D721Med (cell line): ENCODE data around the gene PPP6R3.
A peak's percentile ranks its signal among the peaks of the same experiment; 100 is the strongest.

Experiments used
- DNase-seq: peaks from one replicate; pipeline ENCODE4 v3.0.0; 2011; ENCODE audit warnings: low spot score; ENCODE audit not compliant: insufficient read length
- FAIRE-seq: peaks from 2 replicates; lab custom pipeline; 2011; peaks lifted over from hg19 to GRCh38; lab: Jason Lieb, UNC
- TF ChIP-seq, protein P1 (sequence below): IDR thresholded peaks from 2 replicates; pipeline ENCODE4 v1.5.1; 2012; ENCODE audit warnings: mild to moderate bottlenecking, control low read depth; ENCODE audit not compliant: insufficient read depth; ENCODE audit errors: missing control alignments

The PPP6R3 gene

DNA sequence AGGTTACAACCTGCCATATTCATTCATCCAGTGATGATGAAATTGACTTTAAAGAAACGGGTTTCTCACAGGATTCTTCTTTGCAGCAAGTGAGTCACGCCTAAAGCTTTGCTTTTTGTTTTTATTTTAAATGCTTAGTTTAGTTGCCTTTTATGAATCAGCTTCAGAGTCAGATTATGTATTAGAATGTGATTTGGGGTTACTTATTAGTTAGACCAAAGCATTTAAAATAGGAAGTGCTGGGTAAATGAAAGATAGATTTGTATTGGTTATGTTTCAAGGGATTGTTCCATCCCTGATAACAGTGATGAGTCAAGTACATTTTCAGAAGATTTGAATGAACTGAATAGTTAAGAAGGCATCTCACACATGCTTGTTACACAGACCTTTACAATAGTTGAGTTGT is 122.5 kb downstream of the PPP6R3 start:
- TF ChIP-seq, protein P1, sequence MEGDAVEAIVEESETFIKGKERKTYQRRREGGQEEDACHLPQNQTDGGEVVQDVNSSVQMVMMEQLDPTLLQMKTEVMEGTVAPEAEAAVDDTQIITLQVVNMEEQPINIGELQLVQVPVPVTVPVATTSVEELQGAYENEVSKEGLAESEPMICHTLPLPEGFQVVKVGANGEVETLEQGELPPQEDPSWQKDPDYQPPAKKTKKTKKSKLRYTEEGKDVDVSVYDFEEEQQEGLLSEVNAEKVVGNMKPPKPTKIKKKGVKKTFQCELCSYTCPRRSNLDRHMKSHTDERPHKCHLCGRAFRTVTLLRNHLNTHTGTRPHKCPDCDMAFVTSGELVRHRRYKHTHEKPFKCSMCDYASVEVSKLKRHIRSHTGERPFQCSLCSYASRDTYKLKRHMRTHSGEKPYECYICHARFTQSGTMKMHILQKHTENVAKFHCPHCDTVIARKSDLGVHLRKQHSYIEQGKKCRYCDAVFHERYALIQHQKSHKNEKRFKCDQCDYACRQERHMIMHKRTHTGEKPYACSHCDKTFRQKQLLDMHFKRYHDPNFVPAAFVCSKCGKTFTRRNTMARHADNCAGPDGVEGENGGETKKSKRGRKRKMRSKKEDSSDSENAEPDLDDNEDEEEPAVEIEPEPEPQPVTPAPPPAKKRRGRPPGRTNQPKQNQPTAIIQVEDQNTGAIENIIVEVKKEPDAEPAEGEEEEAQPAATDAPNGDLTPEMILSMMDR: no peak
- FAIRE-seq: no peak
- DNase-seq: no peak

DNA sequence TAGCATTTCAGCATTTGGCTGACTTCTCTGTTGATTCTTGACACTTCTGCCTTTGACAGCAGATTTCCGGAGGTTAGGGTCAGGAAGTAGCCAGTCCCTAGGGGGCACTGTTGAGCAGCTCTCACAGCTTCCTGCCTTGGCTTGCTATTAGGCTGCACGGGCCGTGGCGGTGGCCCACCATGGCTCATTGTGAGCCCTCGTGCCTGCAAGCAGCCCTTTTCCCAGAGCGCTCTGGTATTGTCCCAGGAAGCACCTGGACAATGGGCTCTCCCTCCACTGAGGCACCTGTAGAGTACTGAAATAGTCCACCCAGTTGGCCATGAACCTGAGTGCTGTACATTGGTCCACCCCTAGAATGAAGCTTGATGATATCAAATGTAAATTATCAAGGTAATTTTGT is 123.5 kb downstream of the PPP6R3 start:
- DNase-seq: no peak
- no peak for FAIRE-seq
- TF ChIP-seq, protein P1: peak; percentile 39

DNA sequence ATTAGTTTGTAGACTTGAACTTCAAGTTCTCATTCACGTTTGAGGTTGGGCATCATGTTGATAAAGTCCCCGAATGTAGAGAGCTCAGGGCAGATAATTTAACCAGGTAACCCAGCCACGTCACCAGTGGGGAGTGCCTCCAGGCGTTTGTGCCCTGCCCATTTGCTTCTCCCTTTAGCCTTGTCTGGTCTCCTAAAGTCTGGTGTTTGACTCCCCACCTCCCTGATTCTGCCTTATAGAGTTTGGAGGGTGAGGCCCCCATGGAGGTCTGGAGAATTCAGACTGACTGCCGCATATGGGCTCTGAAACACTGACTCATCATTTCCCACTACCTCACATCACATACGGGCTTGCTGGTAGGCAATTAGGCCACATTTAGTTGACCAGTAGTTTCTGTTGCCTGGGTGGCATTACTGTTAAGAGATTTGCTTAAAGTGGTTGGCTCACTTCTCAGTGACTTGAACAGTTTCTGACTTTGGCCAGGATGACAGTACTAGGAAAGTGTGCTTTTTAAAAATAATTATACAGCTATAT is 124.5 kb downstream of the PPP6R3 start:
- TF ChIP-seq, protein P1: no peak
- DNase-seq: no peak
- FAIRE-seq: no peak

DNA sequence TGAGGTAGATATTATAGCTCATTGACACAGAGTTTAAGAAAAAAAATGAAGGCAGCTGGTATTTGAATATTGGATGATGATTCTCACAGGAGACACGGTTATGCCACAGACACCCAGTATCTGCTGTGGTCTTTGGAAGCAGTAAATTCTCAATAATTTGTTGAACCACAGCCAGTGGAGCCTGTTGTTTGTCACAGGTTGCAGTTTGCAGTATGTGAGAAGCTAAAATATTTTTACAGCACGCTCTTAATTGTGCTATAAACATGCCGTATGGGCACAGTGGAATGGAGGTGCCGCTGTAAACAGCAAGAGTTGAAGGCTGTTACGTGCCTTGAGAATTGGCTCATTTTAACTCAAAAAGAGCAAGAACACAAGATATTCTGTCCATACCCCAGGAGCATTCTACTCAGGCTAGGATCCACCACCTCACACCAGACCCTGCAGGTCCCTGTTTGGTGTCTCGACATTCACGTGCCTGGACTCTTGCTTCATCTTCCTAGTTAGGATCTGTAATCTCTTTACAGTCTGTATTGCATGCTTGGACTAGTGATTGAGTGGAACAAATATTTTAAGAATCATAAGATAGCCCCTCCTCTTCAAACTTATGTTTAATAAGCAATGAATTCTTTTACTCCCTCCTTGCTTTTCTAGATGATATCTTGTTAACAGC is 129.1 kb downstream of the PPP6R3 start:
- FAIRE-seq: no peak
- TF ChIP-seq, protein P1: no peak
- DNase-seq: no peak

DNA sequence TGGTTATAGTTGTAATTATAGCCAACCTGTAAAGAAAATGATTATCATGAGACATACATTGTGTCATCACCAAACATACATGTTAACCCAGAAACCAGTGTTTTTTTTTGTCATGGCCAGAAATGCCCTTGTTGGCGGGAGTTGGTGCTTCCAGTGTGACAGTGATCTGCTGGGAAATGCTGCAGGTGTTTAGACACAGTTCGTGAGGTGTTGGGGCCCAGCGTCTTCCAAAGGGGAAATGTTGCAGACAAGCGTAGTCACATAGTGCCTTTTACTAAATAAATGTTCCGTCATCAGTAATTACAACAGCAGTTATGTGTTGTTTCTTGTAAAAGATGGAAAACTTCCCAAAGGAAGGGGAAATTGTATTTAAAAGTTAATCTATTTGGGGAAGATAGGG is 131.2 kb downstream of the PPP6R3 start:
- DNase-seq: no peak
- TF ChIP-seq, protein P1: no peak
- FAIRE-seq: no peak

DNA sequence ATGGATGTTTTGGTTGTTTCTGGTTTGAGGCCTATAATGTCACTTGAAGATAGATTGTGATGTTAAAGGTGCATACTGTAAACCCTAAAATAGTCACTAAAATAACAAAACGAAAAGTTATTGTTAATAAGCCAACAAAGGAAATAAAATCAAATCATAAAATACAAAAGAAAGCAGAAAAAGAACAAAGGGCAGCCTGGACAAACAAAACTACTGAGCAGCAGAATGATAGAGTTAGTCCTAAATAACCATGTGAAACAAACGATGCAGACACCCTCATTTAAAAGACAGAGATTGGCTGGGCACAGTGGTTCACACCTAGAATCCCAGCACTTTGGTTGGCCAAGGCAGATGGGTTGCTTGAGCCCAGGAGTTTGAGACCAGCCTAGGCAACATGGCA is 132.9 kb downstream of the PPP6R3 start:
- TF ChIP-seq, protein P1: no peak
- no peak for FAIRE-seq

DNA sequence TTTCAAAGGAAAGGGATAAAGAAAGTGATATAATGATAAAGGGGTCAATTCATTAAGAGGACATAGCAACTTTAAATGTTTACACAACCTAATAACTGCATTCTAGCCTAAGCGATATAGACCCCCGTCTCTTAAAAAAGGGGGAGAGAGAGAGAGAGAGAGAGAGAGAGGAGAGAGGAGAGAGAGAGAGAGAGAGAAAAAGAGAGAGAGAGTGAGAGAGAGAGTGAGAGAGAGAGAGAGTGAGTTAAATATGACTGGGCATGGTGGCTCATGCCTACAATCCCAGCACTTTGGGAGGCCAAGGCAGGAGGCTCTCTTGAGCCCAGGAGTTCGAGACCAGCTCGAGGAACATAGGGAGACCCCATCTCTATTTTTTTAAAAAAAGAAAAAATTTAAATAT is 133.6 kb downstream of the PPP6R3 start:
- FAIRE-seq (no peak), DNase-seq (no peak)
- TF ChIP-seq, protein P1: no peak

More for the DNA sequence above, 132.9 kb downstream of the PPP6R3 start:
- no peak for DNase-seq
